Suprapubic skin (tissue), 4 donors: ENCODE data around the gene YTHDC2.

ENCODE experiments used
- EP300 ChIP-seq: sonication (generic); formaldehyde crosslinking; IDR thresholded peaks from one replicate; pipeline ENCODE4 v1.6.1; 2017; ENCODE audit warnings: antibody characterized with exemption
- POLR2A ChIP-seq, 2 donors: fragments of 450-650 bp; IDR thresholded peaks; one replicate each; pipeline ENCODE4 v1.6.1; 2017; ENCODE audit warnings: antibody characterized with exemption in 2 of 2, mild to moderate bottlenecking in 2 of 2, moderate library complexity in 2 of 2
- POLR2AphosphoS5 ChIP-seq, 3 donors: sonication (generic); formaldehyde crosslinking; IDR thresholded peaks; one replicate each; pipeline ENCODE4 v1.6.1; 2017; ENCODE audit warnings: antibody characterized with exemption in 3 of 3
- TF ChIP-seq, protein P1 (sequence below), 2 donors: fragments of 200-600 bp in 1 of 2; fragments of 450-650 bp in 1 of 2; sonication (generic) in 1 of 2; IDR thresholded peaks; one replicate each; pipeline ENCODE4 v1.5.1; 2016 to 2019; ENCODE audit warnings: antibody characterized with exemption in 2 of 2, mild to moderate bottlenecking in 1 of 2, moderate library complexity in 1 of 2

DNA sequence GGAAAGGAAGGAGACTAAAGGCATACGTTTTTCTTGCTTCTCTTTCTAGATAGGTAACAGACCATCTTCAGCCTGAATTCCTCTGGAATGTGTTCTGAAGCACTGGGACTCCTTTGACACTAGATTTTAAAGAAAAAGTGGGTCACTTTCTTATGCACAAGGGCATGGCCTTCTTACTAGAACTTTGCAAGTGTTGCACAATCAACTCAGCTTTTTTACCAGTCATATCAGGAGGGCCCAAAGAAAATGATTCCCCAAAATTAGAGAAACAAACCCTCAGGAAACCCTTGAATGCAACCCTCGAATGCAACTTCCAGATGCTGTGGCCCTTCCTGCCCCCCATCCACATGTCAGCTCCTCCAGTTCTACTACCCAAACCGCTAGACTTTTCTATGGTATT lies 93.9 kb downstream of the YTHDC2 start:
- TF ChIP-seq EP300 (no peak), POLR2AphosphoS5 (IDR thresholded peaks at IDR 0.05) (no peak), POLR2A (IDR thresholded peaks at IDR 0.05) (no peak)
- TF ChIP-seq, protein P1, sequence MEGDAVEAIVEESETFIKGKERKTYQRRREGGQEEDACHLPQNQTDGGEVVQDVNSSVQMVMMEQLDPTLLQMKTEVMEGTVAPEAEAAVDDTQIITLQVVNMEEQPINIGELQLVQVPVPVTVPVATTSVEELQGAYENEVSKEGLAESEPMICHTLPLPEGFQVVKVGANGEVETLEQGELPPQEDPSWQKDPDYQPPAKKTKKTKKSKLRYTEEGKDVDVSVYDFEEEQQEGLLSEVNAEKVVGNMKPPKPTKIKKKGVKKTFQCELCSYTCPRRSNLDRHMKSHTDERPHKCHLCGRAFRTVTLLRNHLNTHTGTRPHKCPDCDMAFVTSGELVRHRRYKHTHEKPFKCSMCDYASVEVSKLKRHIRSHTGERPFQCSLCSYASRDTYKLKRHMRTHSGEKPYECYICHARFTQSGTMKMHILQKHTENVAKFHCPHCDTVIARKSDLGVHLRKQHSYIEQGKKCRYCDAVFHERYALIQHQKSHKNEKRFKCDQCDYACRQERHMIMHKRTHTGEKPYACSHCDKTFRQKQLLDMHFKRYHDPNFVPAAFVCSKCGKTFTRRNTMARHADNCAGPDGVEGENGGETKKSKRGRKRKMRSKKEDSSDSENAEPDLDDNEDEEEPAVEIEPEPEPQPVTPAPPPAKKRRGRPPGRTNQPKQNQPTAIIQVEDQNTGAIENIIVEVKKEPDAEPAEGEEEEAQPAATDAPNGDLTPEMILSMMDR (IDR thresholded peaks at IDR 0.05), result no peak
